Stimulated activated CD8-positive, alpha-beta memory T cell treated with anti-CD3 and anti-CD28 coated beads, Interleukin-15, amount 100 ng/mL, for 1 hour (primary cell): ENCODE data around the gene CTXND2.

Experiments used
- DNase-seq: peaks from one replicate; pipeline ENCODE4 v3.0.0-alpha.2; 2020; ENCODE audit warnings: low read depth

CTXND2 gene

DNA sequence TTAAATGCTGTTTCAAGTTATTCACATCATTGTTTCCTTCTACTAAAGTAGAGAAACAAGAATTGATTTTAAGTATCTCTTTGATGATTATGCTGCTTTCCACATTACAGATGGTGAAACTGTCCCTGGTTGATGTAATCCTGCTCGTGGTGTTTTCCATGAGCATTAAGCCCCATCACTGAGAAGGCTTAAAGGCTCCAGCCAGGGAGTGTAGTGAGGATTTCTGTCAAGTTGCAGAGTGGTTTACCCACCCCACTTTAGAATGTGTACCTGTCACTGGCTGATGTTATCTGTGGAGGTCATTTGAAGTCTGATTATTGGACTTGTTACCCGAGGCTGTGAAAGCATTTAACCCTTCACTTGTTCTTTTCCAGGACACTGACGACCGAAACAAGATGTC, 74.8 kb downstream of the CTXND2 start:
- DNase-seq, result no peak
